H1 (cell line): Measurements from ENCODE around the gene ANP32B. TPM values are rescaled to one million over a fixed set of nuclear protein-coding genes. Genes with fewer than 3 reads are reported as not detected.

ENCODE experiments used
- CHD7 ChIP-seq: fragments of 300-600 bp; sonication (generic); IDR thresholded peaks from 2 replicates; pipeline ENCODE4 v1.7.1; 2012; ENCODE audit warnings: low read length, moderate library complexity, mild to moderate bottlenecking, inconsistent platforms; ENCODE audit not compliant: insufficient replicate concordance
- CREB1 ChIP-seq: IDR thresholded peaks from 2 replicates; pipeline ENCODE4 v1.6.1; 2012; ENCODE audit warnings: inconsistent platforms
- FOSL1 ChIP-seq: IDR thresholded peaks from 2 replicates; pipeline ENCODE4 v1.6.1; 2011; ENCODE audit warnings: mild to moderate bottlenecking, low read depth, low read length, moderate library complexity; ENCODE audit not compliant: insufficient read depth
- HDAC6 ChIP-seq: IDR thresholded peaks from one replicate; pipeline ENCODE4 v1.7.1; 2012; ENCODE audit warnings: low read depth, mild to moderate bottlenecking, inconsistent platforms, low read length, moderate library complexity
- JUND ChIP-seq: IDR thresholded peaks from 2 replicates; pipeline ENCODE4 v1.6.1; 2011; ENCODE audit warnings: mild to moderate bottlenecking, improper control_type of control experiment, low read length
- KDM5A ChIP-seq: fragments of 200-600 bp; IDR thresholded peaks from 2 replicates; pipeline ENCODE4 v1.7.1; 2012; ENCODE audit warnings: mild to moderate bottlenecking, low read length, inconsistent platforms, mixed read lengths
- POLR2AphosphoS5 ChIP-seq: IDR thresholded peaks from 2 replicates; pipeline ENCODE4 v1.6.1; 2011; ENCODE audit warnings: low read depth, low read length
- SP2 ChIP-seq: IDR thresholded peaks from 2 replicates; pipeline ENCODE4 v1.6.1; 2012; ENCODE audit warnings: mild to moderate bottlenecking, low read length, inconsistent platforms
- USF2 ChIP-seq: IDR thresholded peaks from 2 replicates; pipeline ENCODE4 v1.6.1; 2011; ENCODE audit warnings: low read length, improper control_type of control experiment
- polyA plus RNA-seq, 7 experiments: library from polyadenylated mRNA; depleted of rRNA in 3 of 7; stranded (reverse) in 5 of 7; unstranded in 2 of 7; fragments of >200 nt in 5 of 7; fragments of 200-250 nt in 2 of 7; gene quantifications; 1 replicate in 5 of 7; 2 replicates in 1 of 7; 4 replicates in 1 of 7; pipeline versions ENCODE4 v1.2.1 to v1.2.3, GENCODE V29; 2011 to 2013; ENCODE audit warnings: missing spikeins in 2 of 7, mixed read lengths in 2 of 7
- total RNA-seq: library from RNA; stranded (reverse); fragmentation: NEBNext Ultra II Directional; extraction: Animal tissue kit (Norgen Biotek cat#: 25700); gene quantifications from 2 replicates; pipeline ENCODE4 v1.2.1, GENCODE V29; 2021

ANP32B gene
- total and polyA plus RNA-seq, 2 of the 8 experiments (the other 6 are each of a cell fraction or from before 2014, with no cell fraction given), result 7.6 to 88.1 TPM

- TF ChIP-seq CHD7, result no peak
- TF ChIP-seq HDAC6, result no peak
- no peak for TF ChIP-seq JUND
- no peak for TF ChIP-seq KDM5A
- TF ChIP-seq USF2, result no peak
- TF ChIP-seq SP2, result no peak
- TF ChIP-seq POLR2AphosphoS5, result no peak
- no peak for TF ChIP-seq CREB1
- no peak for TF ChIP-seq FOSL1
- TF ChIP-seq, all 59 proteins: peak for 0
Measured at GRCh38 chr9:98037357-98037756, 54.2 kb downstream of the ANP32B start (continued).
